WERI-Rb-1 (cell line): Measurements from ENCODE around the gene HSPB1.

Experiments used
- DNase-seq: peaks from one replicate; pipeline ENCODE4 v3.0.0-alpha.2; 2020
- H3K27ac ChIP-seq: fragments of 250-450 bp; sonication (Bioruptor Pico); 2 replicates; pipeline ENCODE4 v1.5.1; 2020; ENCODE audit warnings: mild to moderate bottlenecking, moderate library complexity
- H3K27me3 ChIP-seq: fragments of 250-450 bp; sonication (Bioruptor Pico); 2 replicates; pipeline ENCODE4 v1.5.1; 2021; ENCODE audit warnings: mild to moderate bottlenecking, low read depth, moderate library complexity; ENCODE audit not compliant: insufficient read depth, severe bottlenecking
- H3K36me3 ChIP-seq: fragments of 250-450 bp; sonication (Bioruptor Pico); 2 replicates; pipeline ENCODE4 v1.5.1; 2020; ENCODE audit warnings: mild to moderate bottlenecking, moderate library complexity
- H3K4me3 ChIP-seq: 2 replicates; pipeline ENCODE4 v1.5.1; 2011; ENCODE audit warnings: low read depth, mild to moderate bottlenecking, control low read depth, low read length
- H3K9me3 ChIP-seq: fragments of 250-450 bp; sonication (Bioruptor Pico); 2 replicates; pipeline ENCODE4 v1.5.1; 2021; ENCODE audit warnings: mild to moderate bottlenecking, moderate library complexity; ENCODE audit not compliant: severe bottlenecking
- CTCF ChIP-seq: IDR thresholded peaks from 2 replicates; pipeline ENCODE4 v1.5.1; 2011; ENCODE audit warnings: low read depth, mild to moderate bottlenecking, control low read depth, inconsistent platforms, low read length

Gene HSPB1

GRCh38 chr7:76347710-76348109 lies 45.2 kb downstream of the HSPB1 start:
- no peak overlapping the region for H3K4me3 ChIP-seq
- H3K27me3 ChIP-seq = no peaks in the 10 kb centered on the region
- no peaks in the 10 kb centered on the region for H3K9me3 ChIP-seq
- TF ChIP-seq CTCF = no peak
- no peak for DNase-seq
- H3K36me3 ChIP-seq = peaks cover 94% of the 10 kb centered on the region
- H3K27ac ChIP-seq = no peak overlapping the region

GRCh38 chr7:76349313-76349885 lies 46.9 kb downstream of the HSPB1 start:
- Histone ChIP-seq H3K9me3 (no peaks in the 10 kb centered on the region), H3K36me3 (peaks cover 89% of the 10 kb centered on the region), H3K27me3 (no peaks in the 10 kb centered on the region), H3K4me3 (no peak overlapping the region), H3K27ac (no peak overlapping the region)
- DNase-seq = no peak
- TF ChIP-seq CTCF = no peak

- no peak for TF ChIP-seq CTCF
- Histone ChIP-seq H3K36me3 (peaks cover 89% of the 10 kb centered on the region), H3K27ac (no peak overlapping the region), H3K9me3 (no peaks in the 10 kb centered on the region), H3K27me3 (no peaks in the 10 kb centered on the region), H3K4me3 (no peak overlapping the region)
- DNase-seq = no peak
Observed at GRCh38 chr7:76351372-76351771, 48.9 kb downstream of the HSPB1 start.

- TF ChIP-seq CTCF = no peak
- Histone ChIP-seq H3K27ac (no peak overlapping the region), H3K4me3 (no peak overlapping the region), H3K36me3 (peaks cover 89% of the 10 kb centered on the region), H3K27me3 (no peaks in the 10 kb centered on the region), H3K9me3 (no peaks in the 10 kb centered on the region)
- DNase-seq = no peak
Observed at GRCh38 chr7:76352193-76352592, 49.7 kb downstream of the HSPB1 start.

- no peak overlapping the region for H3K27ac ChIP-seq
- no peaks in the 10 kb centered on the region for H3K27me3 ChIP-seq
- H3K36me3 ChIP-seq = peaks cover 92% of the 10 kb centered on the region
Observed at GRCh38 chr7:76353744-76354143, 51.3 kb downstream of the HSPB1 start.

More at GRCh38 chr7:76353744-76354143, 51.3 kb downstream of the HSPB1 start:
- Histone ChIP-seq H3K4me3 (no peak overlapping the region), H3K9me3 (no peaks in the 10 kb centered on the region)
- TF ChIP-seq CTCF = no peak
- no peak for DNase-seq
